HG02885 (cell line): Measurements from ENCODE around the gene EOLA2.
A peak's percentile ranks its signal among the peaks of the same experiment; 100 is the strongest.
"Not testable (repeated sequence)": the region's sequence is repeated elsewhere in the genome, so short reads cannot be mapped to it uniquely, and the experiment has no call there.

Source experiments
- ATAC-seq: cut with Tn5 transposase; IDR thresholded peaks from one replicate; pipeline ENCODE4 v1.9.1; 2021; ENCODE audit warnings: mild to moderate bottlenecking; ENCODE audit not compliant: unreplicated experiment, poor library complexity

Gene EOLA2

DNA sequence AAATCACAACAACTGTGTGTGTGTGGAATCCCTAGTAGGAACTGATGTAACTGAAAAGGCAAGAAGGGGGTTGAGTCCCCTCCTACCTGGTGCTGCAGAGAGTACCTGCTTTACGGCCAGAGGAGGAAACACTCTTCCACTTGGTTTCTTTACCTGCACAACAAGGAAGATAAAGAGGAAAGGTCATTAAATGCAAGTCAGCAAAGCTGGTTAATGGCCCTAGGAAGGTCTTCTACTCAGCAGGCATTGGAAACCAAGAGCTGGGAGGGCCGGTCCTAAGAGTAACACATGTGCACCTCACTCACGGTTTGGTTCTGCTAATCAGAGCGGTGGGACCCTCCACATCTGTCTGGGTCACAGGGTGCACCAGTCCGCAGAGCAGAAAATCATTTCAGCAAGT is 963 bp downstream of the EOLA2 start:
- ATAC-seq: not testable (repeated sequence)

GRCh38 chrX:149933547-149933946 is 4.7 kb downstream of the EOLA2 start:
- ATAC-seq: not testable (repeated sequence)

GRCh38 chrX:149932970-149933369 is 5.3 kb downstream of the EOLA2 start:
- ATAC-seq: not testable (repeated sequence)

- ATAC-seq: not testable (repeated sequence)
Measured at GRCh38 chrX:149932150-149932549, 6.1 kb downstream of the EOLA2 start.

DNA sequence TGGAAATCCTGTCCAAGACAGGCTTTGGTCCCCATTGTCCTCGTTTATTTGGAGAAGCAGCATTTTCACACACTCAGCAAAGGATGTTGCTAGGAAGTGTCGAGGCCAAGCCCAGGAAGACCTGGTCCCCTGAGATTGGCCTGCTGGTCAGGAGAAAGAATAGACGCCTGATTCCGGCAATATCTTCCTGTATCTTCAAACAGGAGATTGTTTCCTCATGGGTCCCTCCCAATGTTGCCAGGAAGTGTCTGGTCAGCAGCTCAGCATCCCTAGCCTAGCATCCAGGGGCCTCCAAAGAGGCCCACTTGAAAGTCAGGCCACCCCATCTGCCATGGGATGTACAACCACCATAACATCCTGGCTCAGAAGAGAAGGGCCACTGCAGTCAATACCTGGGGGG is 6.9 kb downstream of the EOLA2 start:
- not testable (repeated sequence) for ATAC-seq

GRCh38 chrX:149929400-149929799 is 8.9 kb downstream of the EOLA2 start, which contains the start of gene HSFX4:
HSFX4 (plus strand) TSS chrX:149929573; CDS start chrX:149929645, 72 bp downstream.
- ATAC-seq: not testable (repeated sequence)

DNA sequence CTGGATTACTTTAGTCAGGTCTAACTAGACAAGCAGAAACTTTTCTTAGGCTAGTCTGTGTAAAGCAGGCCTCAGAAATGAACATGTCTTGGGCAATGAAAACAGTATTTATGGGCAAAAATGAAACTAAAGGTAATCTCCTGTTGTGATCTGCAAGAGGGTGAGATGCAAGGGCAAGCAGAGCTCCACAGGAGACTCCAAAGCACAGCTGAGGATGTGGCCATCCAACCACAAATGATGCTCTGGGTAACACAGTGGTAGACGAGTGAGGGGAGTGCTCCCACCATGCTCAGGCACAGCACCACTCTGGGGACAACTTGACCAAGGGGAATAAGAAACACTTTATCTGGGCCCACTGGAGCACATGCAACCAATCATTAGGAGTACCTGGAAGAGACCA is 9.7 kb downstream of the EOLA2 start:
- ATAC-seq: not testable (repeated sequence)

DNA sequence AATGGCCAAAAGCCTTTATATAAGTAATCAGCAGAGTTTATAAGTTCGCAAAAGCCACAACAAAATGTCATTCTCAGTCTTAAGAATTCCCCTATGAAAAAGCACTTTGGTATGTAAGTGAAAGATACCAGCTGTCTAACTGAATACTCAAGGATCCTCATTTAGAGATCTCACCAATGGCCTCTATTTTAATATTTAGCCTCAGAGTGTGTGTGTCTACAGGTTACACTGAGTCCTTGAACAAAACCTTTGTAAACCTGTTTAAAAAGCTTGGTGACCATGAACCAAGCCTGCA is 10.4 kb downstream of the EOLA2 start:
- ATAC-seq: peak; percentile 37

- peak; percentile 51 for ATAC-seq
Measured at GRCh38 chrX:149927245-149927963, 10.9 kb downstream of the EOLA2 start.

GRCh38 chrX:149924434-149924833 is 13.9 kb downstream of the EOLA2 start:
- not testable (repeated sequence) for ATAC-seq

DNA sequence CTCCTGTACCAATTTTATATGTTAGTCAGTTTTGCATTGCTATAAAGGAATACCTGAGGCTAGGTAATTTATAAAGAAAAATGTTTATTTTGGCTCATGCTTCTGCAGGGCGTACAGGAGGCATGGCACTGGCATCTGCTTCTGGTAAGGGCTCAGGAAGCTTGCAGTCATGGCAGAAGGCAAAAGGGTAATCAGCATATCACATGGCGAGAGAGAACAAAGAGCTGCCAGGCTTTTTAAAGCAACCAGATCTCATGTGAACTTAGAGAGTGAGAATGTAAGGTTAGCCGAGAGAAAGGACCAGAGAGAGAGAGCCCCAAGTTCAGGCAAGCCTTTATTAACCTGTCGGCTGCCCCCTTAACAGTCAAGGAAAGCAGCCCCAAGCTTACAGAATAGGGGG is 14.5 kb downstream of the EOLA2 start:
- ATAC-seq: not testable (repeated sequence)

GRCh38 chrX:149916745-149917392 is 21.4 kb downstream of the EOLA2 start:
- ATAC-seq: peak; percentile 84

- ATAC-seq: no peak
Measured at GRCh38 chrX:149910178-149910695, 28.1 kb downstream of the EOLA2 start.

DNA sequence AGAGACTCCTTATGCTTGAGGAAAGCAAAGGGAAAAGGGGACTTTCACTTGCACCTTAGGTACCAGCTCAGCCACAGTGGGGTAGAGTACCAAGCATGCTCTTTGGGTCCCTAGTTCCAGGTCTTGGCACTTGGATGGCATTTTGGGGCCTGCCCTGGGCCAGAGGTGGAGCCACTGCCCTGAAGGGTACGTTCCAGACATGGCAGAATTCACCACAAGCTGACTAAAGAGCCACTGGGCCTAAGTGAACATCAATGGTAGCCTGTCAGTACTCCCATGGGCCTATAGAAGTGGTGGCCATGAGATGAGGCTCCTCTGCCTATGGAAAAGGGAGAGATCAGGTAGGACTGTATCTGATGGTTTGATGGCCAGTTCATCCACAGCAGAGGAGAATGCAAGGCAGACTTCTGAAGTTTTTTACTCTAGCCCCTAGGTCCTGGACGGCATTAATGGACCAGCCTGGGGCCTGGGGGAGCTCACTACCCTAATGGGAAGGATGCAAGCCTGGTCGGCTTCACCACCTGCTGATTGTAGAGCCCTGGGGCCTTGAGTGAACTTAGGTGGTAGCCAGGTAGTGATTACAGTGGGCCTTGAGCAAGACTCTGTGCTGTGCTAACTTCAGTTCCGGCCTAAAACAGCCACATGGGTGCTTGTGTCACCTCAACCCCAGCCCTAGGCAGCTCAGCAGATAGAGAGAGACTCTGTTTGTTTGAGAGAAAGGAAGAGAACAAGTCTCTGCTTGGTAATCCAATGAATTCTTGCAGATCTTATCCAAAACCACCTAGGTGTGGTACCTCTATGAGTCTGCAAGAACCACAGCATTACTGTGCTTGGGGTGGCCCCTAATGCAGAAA is 28.7 kb downstream of the EOLA2 start:
- no peak for ATAC-seq

DNA sequence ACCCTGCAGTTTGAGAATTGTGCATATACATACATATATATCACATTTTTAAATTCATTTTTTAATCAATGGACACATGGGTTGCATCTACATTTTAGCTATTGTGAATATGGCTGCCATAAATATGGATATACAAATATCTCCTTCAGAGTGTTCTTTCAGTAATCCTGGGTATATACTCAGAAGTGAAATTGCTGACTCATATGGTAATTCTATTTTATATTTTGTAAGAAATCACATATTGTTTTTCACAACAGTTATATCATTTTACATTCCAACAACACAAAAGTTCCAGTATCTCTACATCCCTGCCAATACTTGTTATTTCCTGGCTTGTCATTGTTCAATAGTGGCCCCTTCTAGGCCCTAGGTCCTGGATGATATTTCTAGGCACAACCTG is 29.6 kb downstream of the EOLA2 start:
- ATAC-seq: no peak

- ATAC-seq: peak; percentile 58
Measured at GRCh38 chrX:149908308-149908707, 30.0 kb downstream of the EOLA2 start.

GRCh38 chrX:149903889-149904748 is 34.2 kb downstream of the EOLA2 start:
- peak; percentile 81 for ATAC-seq

DNA sequence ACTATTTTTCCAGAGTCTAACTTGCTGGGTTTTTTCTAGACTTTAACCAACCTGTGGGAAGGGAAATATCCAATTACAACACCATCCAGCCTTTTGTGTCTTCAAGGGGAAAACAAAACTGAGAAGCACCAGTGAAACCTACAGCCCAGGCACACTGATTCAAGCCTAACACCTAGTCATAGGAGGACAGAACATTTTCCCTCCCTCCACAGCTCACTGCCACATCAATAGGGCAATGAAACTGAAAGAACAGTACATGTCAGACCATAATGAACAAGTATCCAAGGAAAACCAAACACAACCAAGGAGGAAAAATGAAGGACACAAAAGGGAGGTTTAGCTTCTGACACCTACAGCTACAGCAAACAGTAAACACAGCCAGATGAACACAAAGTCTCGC is 39.7 kb downstream of the EOLA2 start:
- ATAC-seq: no peak

GRCh38 chrX:149890828-149891227 is 47.5 kb downstream of the EOLA2 start:
- ATAC-seq: not testable (repeated sequence)
